Liver (tissue), 9 donors: ENCODE measurements around the gene LDLRAD3. TPM values are rescaled to one million over a fixed set of nuclear protein-coding genes. Genes with fewer than 3 reads are reported as not detected.
A peak's percentile ranks its signal among the peaks of the same experiment; 100 is the strongest.

Experiments used
- DNase-seq: peaks from one replicate; pipeline ENCODE4 v3.0.0-alpha.2; 2017; ENCODE audit warnings: low spot score
- H3K27ac ChIP-seq, 2 donors: one replicate each; pipeline ENCODE4 v1.7.0; 2013; ENCODE audit warnings: inconsistent platforms in 2 of 2, low read length in 2 of 2, control low read depth in 1 of 2, low read depth in 1 of 2, mild to moderate bottlenecking in 1 of 2
- H3K27me3 ChIP-seq, 4 donors: one replicate each; pipeline versions ENCODE4 v1.6.1 to v1.7.0; 2013; ENCODE audit warnings: low read length in 3 of 4, inconsistent platforms in 1 of 4, mild to moderate bottlenecking in 1 of 4, moderate library complexity in 1 of 4; ENCODE audit not compliant: control insufficient read depth in 4 of 4, insufficient read depth in 4 of 4
- H3K36me3 ChIP-seq, 4 donors: one replicate each; pipeline versions ENCODE4 v1.6.1 to v1.7.0; 2013; ENCODE audit warnings: low read length in 3 of 4, mild to moderate bottlenecking in 3 of 4, low read depth in 1 of 4, moderate library complexity in 1 of 4; ENCODE audit not compliant: control insufficient read depth in 4 of 4, insufficient read depth in 3 of 4
- H3K4me1 ChIP-seq, 4 donors: one replicate each; pipeline versions ENCODE4 v1.6.1 to v1.7.0; 2013; ENCODE audit warnings: low read length in 3 of 4, mild to moderate bottlenecking in 3 of 4, moderate library complexity in 1 of 4; ENCODE audit not compliant: control insufficient read depth in 4 of 4, insufficient read depth in 4 of 4
- H3K4me3 ChIP-seq, 3 donors: one replicate each; pipeline versions ENCODE4 v1.6.1 to v1.7.0; 2013; ENCODE audit warnings: low read length in 3 of 3, control low read depth in 1 of 3, low read depth in 1 of 3, mild to moderate bottlenecking in 1 of 3
- H3K9ac ChIP-seq, 2 donors: one replicate each; pipeline ENCODE4 v1.7.0; 2013; ENCODE audit warnings: low read length in 2 of 2, mild to moderate bottlenecking in 2 of 2, moderate library complexity in 2 of 2, control low read depth in 1 of 2, low read depth in 1 of 2
- H3K9me3 ChIP-seq, 4 donors: one replicate each; pipeline versions ENCODE4 v1.6.1 to v1.7.0; 2013; ENCODE audit warnings: low read length in 3 of 4; ENCODE audit not compliant: control insufficient read depth in 4 of 4
- ATF3 ChIP-seq: IDR thresholded peaks from 2 replicates; pipeline ENCODE4 v1.6.1; 2016; ENCODE audit warnings: antibody characterized with exemption
- CTCF ChIP-seq: fragments of 150-350 bp; IDR thresholded peaks from 2 replicates; pipeline ENCODE4 v1.5.1; 2017; ENCODE audit warnings: improper control_type of control experiment, low read depth, low read length; ENCODE audit not compliant: missing input control
- EGR1 ChIP-seq, 2 donors: IDR thresholded peaks; 2 replicates each; pipeline ENCODE4 v1.6.1; 2016 to 2018; ENCODE audit warnings: antibody characterized with exemption in 2 of 2, low read depth in 2 of 2
- FOXA1 ChIP-seq: IDR thresholded peaks from 2 replicates; pipeline ENCODE4 v1.6.1; 2016; ENCODE audit warnings: antibody characterized with exemption
- FOXA2 ChIP-seq: IDR thresholded peaks from 2 replicates; pipeline ENCODE4 v1.6.1; 2016; ENCODE audit warnings: antibody characterized with exemption
- GABPA ChIP-seq, 2 donors: IDR thresholded peaks in 1 of 2; conservative IDR thresholded peaks in 1 of 2; 2 replicates each; pipeline ENCODE4 v1.6.1; 2016; ENCODE audit warnings: antibody characterized with exemption in 2 of 2, mild to moderate bottlenecking in 1 of 2, moderate library complexity in 1 of 2
- HNF4A ChIP-seq, 2 donors: conservative IDR thresholded peaks; 2 replicates each; pipeline ENCODE4 v1.6.1; 2016; ENCODE audit warnings: antibody characterized with exemption in 2 of 2, mild to moderate bottlenecking in 2 of 2
- HNF4G ChIP-seq: IDR thresholded peaks from 2 replicates; pipeline ENCODE4 v1.6.1; 2016; ENCODE audit warnings: antibody characterized with exemption
- JUND ChIP-seq, 2 donors: IDR thresholded peaks; 2 replicates each; pipeline ENCODE4 v1.6.1; 2016; ENCODE audit warnings: antibody characterized with exemption in 2 of 2
- MAX ChIP-seq: IDR thresholded peaks from 2 replicates; pipeline ENCODE4 v1.6.1; 2016; ENCODE audit warnings: antibody characterized with exemption
- NR2F2 ChIP-seq: IDR thresholded peaks from 2 replicates; pipeline ENCODE4 v1.6.1; 2016; ENCODE audit warnings: antibody characterized with exemption
- RAD21 ChIP-seq, 2 donors: IDR thresholded peaks; 2 replicates each; pipeline ENCODE4 v1.6.1; 2016; ENCODE audit warnings: antibody characterized with exemption in 2 of 2, mild to moderate bottlenecking in 2 of 2
- REST ChIP-seq: IDR thresholded peaks from 2 replicates; pipeline ENCODE4 v1.6.1; 2016; ENCODE audit warnings: antibody characterized with exemption, mild to moderate bottlenecking
- RXRA ChIP-seq, 2 donors: IDR thresholded peaks; 2 replicates each; pipeline ENCODE4 v1.6.1; 2017 to 2018; ENCODE audit warnings: antibody characterized with exemption in 2 of 2, mild to moderate bottlenecking in 1 of 2
- SP1 ChIP-seq: IDR thresholded peaks from 2 replicates; pipeline ENCODE4 v1.6.1; 2018; ENCODE audit warnings: antibody characterized with exemption, mild to moderate bottlenecking
- TAF1 ChIP-seq: conservative IDR thresholded peaks from 2 replicates; pipeline ENCODE4 v1.6.1; 2016; ENCODE audit warnings: antibody characterized with exemption, mild to moderate bottlenecking
- YY1 ChIP-seq: IDR thresholded peaks from 2 replicates; pipeline ENCODE4 v1.6.1; 2016; ENCODE audit warnings: antibody characterized with exemption, mild to moderate bottlenecking
- WGBS: extraction: QIAGEN DNeasy Blood & Tissue Kit; methylation state at CpG from one replicate; pipeline ENCODE4 v1.1.7; 2013; 5-methylcytosine and 5-hydroxymethylcytosine counted together
- polyA plus RNA-seq, 2 donors: library from polyadenylated mRNA; stranded (reverse) in 1 of 2; unstranded in 1 of 2; fragments of 200-250 nt in 1 of 2; fragments of >200 nt in 1 of 2; fragmentation: Nextera tagmentation in 1 of 2; extraction: Ambion mirVana in 1 of 2; gene quantifications; one replicate each; pipeline versions ENCODE4 v1.2.1 to v1.2.3, GENCODE V29; 2013 to 2015
- total RNA-seq, 2 donors: library from RNA; depleted of rRNA; stranded (reverse); fragments of >200 nt; gene quantifications; one replicate each; pipeline ENCODE4 v1.2.3, GENCODE V29; 2014
- donor health status: healthy.
- donor health status: healthy.
- donor health status: healthy.
- donor health status: healthy.
- donor health status: healthy.

The LDLRAD3 gene
- total and polyA plus RNA-seq, 4 donors, result 0.75 to 1.3 (median 0.93) TPM

GRCh38 chr11:36162006-36162882, 218.4 kb downstream of the LDLRAD3 start:
- H3K4me1 ChIP-seq, result no peaks in the 10 kb centered on the region
- H3K4me3 ChIP-seq, result no peak overlapping the region
- no peaks in the 10 kb centered on the region for H3K27me3 ChIP-seq
- 82% methylated on average over 10 of the region's 10 CpGs for WGBS
- TF ChIP-seq CTCF (no peak), FOXA1 (no peak), TAF1 (no peak), NR2F2 (no peak), EGR1 (IDR thresholded peaks at IDR 0.05; ENCODE audit: low read depth in 2 of 2) (no peak), MAX (no peak), HNF4G (no peak), RXRA (IDR thresholded peaks at IDR 0.05) (no peak), HNF4A (conservative IDR thresholded peaks at IDR 0.05) (no peak), JUND (IDR thresholded peaks at IDR 0.05) (no peak), REST (no peak)
- no peak for DNase-seq
- peak overlapping the region in 1 of 2 donors; percentile 54 for H3K27ac ChIP-seq
- H3K9me3 ChIP-seq, result no peaks in the 10 kb centered on the region
- H3K36me3 ChIP-seq, result no peaks in the 10 kb centered on the region
- H3K9ac ChIP-seq, result no peak overlapping the region

GRCh38 chr11:36162883-36163434, 219.1 kb downstream of the LDLRAD3 start:
- H3K4me1 ChIP-seq, result no peaks in the 10 kb centered on the region
- TF ChIP-seq ATF3 (no peak), HNF4A (conservative IDR thresholded peaks at IDR 0.05) (no peak), FOXA2 (no peak), FOXA1 (no peak), YY1 (no peak), EGR1 (IDR thresholded peaks at IDR 0.05; ENCODE audit: low read depth in 2 of 2) (no peak), GABPA (IDR thresholded peaks at IDR 0.05 in 1 of 2, conservative IDR thresholded peaks at IDR 0.05 in 1 of 2) (no peak), JUND (IDR thresholded peaks at IDR 0.05) (no peak), NR2F2 (peak; percentile 70), MAX (no peak), CTCF (no peak), RXRA (IDR thresholded peaks at IDR 0.05) (peak in 1 of 2 donors; percentile 24), RAD21 (IDR thresholded peaks at IDR 0.05) (peak in 1 of 2 donors; percentile 10), HNF4G (no peak), SP1 (no peak), TAF1 (no peak)
- H3K9me3 ChIP-seq, result no peaks in the 10 kb centered on the region
- H3K36me3 ChIP-seq, result no peaks in the 10 kb centered on the region
- H3K27ac ChIP-seq, result peak overlapping the region in 1 of 2 donors; percentile 54
- no peaks in the 10 kb centered on the region for H3K27me3 ChIP-seq
- H3K4me3 ChIP-seq, result no peak overlapping the region
- DNase-seq, result no peak
- WGBS, result 83% methylated on average over 5 of the region's 5 CpGs
- H3K9ac ChIP-seq, result no peak overlapping the region
